ENCODE data around the gene HEXD.

Gene HEXD

DNA sequence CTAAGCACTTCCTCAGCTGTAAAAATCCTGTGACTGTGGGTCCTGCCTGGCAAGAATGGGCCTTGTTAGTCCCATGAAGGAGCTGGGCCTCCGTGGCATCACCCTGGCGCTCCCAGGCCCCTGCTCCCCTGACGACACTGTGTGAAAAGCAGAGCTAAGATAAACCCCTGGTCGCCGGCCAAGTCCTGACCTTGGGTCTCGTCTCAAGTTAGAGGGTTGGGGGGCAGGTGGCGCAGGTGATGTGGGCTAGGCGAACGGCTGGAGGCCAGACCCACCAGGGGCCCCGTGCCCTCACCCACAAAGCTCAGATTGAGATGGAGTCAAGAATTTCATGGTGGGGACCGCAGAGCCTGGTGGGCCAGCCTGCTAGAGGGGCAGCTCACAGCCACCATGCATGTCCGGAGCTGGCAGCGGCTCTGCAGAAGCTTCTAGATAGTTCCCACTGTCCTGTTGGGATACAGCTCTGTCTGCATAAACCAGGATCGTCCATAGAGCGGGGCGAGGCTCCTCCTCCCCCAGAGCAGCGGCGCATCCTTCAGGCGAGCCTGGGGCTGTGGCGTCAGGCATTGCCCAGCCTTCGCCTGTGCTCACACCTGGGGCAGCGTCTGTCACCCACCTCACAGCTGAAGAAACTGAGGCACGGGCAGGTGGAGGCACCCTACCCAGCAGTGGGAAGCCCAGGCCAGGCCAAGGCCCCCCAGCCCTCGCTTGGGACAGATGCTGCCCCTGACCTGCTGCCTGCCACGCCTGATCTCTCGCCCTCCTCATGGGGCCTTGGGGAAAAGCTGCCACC is 20.4 kb downstream of the HEXD start:
- Histone ChIP-seq H3K27me3 (replicated peaks; ENCODE audit: insufficient read depth, low read length) (no peaks in the 10 kb centered on the region), H3K4me3 (ENCODE audit: low read length) (no peak overlapping the region), H3K36me3 (replicated peaks; ENCODE audit: insufficient read depth, low read length) (no peaks in the 10 kb centered on the region), H2AFZ (ENCODE audit: low read length) (no peak overlapping the region), H3F3A (ENCODE audit: insufficient read depth, low read length) (peaks cover 6% of the 10 kb centered on the region), H3K9me2 (replicated peaks; ENCODE audit: insufficient read depth, low read length) (no peaks in the 10 kb centered on the region), H3K4me1 (ENCODE audit: low read length) (peaks cover 15% of the 10 kb centered on the region), H4K20me1 (ENCODE audit: insufficient read depth, low read length) (no peaks in the 10 kb centered on the region), H3K9ac (ENCODE audit: low read length) (no peak overlapping the region), H3K27ac (ENCODE audit: low read length) (no peak overlapping the region), H3K79me2 (ENCODE audit: low read length) (no peaks in the 10 kb centered on the region), H3K9me3 (replicated peaks; ENCODE audit: insufficient read depth, low read length) (no peaks in the 10 kb centered on the region), H3K4me2 (ENCODE audit: low read depth, low read length) (no peak overlapping the region)
- TF ChIP-seq, protein P1, sequence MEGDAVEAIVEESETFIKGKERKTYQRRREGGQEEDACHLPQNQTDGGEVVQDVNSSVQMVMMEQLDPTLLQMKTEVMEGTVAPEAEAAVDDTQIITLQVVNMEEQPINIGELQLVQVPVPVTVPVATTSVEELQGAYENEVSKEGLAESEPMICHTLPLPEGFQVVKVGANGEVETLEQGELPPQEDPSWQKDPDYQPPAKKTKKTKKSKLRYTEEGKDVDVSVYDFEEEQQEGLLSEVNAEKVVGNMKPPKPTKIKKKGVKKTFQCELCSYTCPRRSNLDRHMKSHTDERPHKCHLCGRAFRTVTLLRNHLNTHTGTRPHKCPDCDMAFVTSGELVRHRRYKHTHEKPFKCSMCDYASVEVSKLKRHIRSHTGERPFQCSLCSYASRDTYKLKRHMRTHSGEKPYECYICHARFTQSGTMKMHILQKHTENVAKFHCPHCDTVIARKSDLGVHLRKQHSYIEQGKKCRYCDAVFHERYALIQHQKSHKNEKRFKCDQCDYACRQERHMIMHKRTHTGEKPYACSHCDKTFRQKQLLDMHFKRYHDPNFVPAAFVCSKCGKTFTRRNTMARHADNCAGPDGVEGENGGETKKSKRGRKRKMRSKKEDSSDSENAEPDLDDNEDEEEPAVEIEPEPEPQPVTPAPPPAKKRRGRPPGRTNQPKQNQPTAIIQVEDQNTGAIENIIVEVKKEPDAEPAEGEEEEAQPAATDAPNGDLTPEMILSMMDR (IDR thresholded peaks at IDR 0.05; ENCODE audit: low read length) = no peak
- TF ChIP-seq EZH2phosphoT487 (IDR thresholded peaks at IDR 0.05; ENCODE audit: low read length) (no peak), EZH2 (optimal IDR thresholded peaks at IDR 0.05; ENCODE audit: low read depth, low read length) (no peak)
- DNase-seq = no peak

DNA sequence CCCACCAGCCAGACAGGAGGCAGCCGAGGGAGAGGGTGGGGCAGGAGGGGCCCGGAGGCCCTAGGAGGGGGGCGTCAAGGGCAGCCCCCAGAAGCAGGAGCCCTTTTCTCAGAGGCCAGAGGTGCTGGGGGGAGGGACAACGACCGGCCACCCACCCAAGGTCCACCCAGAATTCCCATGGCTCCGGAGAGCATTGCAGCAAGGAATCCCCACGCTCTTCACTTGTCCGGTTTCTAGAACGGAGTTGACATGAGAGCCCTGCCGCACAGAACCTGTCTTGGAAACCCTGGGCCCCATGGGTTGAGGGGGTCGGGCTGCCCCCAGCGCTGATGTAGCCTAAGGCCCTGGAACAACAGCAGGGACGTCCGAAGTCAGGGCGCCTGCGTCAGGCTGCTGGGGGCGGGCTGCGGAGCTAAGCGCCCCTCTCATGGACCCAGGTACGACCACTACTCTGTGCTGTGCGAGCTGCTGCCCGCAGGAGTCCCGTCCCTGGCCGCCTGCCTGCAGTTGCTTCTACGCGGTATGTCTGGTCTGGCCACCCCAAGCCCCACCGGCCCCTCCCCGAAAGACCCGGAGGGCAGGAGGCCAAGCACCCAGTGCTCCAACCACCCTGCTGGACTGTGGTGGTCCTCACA is 21.2 kb downstream of the HEXD start:
- no peak for DNase-seq
- peaks cover 3% of the 10 kb centered on the region; the same call in 1 of the 2 replicates for H3K79me2 ChIP-seq (ENCODE audit: low read length)
- no peak overlapping the region for H3K4me2 ChIP-seq (ENCODE audit: low read depth, low read length)
- no peak overlapping the region for H2AFZ ChIP-seq (ENCODE audit: low read length)
- no peaks in the 10 kb centered on the region for H3K36me3 ChIP-seq (replicated peaks; ENCODE audit: insufficient read depth, low read length)
- H3K9me2 ChIP-seq (replicated peaks; ENCODE audit: insufficient read depth, low read length) = no peaks in the 10 kb centered on the region
- H3K4me3 ChIP-seq (ENCODE audit: low read length) = no peak overlapping the region
- no peaks in the 10 kb centered on the region for H3K27me3 ChIP-seq (replicated peaks; ENCODE audit: insufficient read depth, low read length)
- H3K27ac ChIP-seq (ENCODE audit: low read length) = no peak overlapping the region
- H3F3A ChIP-seq (ENCODE audit: insufficient read depth, low read length) = peaks cover 6% of the 10 kb centered on the region
- H4K20me1 ChIP-seq (ENCODE audit: insufficient read depth, low read length) = no peaks in the 10 kb centered on the region
- H3K9me3 ChIP-seq (replicated peaks; ENCODE audit: insufficient read depth, low read length) = no peaks in the 10 kb centered on the region
- H3K4me1 ChIP-seq (ENCODE audit: low read length) = peaks cover 9% of the 10 kb centered on the region; the same call in 1 of the 2 replicates
- H3K9ac ChIP-seq (ENCODE audit: low read length) = no peak overlapping the region
- TF ChIP-seq, protein P1 (IDR thresholded peaks at IDR 0.05; ENCODE audit: low read length) = no peak
- TF ChIP-seq EZH2 (optimal IDR thresholded peaks at IDR 0.05; ENCODE audit: low read depth, low read length) (no peak), EZH2phosphoT487 (IDR thresholded peaks at IDR 0.05; ENCODE audit: low read length) (no peak)

DNA sequence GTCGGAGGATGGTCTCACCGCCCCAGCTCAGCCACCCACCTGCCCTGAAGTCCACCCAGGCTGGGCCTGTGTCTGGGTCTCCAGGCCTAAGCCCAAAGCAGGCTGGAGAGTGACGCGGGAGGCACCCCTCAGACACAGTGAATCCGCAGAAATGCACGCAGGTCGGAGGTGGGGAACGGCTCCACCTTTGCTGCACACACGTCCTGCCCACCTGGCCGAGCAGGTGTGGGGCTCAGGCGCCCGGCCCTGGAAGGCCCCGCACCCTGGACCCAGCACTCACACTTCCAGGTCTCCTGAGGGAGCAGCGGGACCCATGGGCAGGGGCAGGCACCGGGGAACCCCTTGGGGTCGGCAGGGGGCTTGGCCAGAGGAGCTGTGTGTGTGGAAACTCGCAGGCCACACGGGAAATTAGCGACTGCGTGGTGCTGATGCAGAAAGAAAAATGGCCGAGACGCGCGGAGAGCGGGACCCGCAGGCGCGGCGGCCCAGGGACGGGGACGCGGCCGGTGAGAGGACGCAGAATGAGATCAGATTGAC is 21.8 kb downstream of the HEXD start:
- no peak overlapping the region for H3K27ac ChIP-seq (ENCODE audit: low read length)
- DNase-seq = no peak
- no peaks in the 10 kb centered on the region for H3K9me2 ChIP-seq (replicated peaks; ENCODE audit: insufficient read depth, low read length)
- H2AFZ ChIP-seq (ENCODE audit: low read length) = no peak overlapping the region
- no peaks in the 10 kb centered on the region for H3K27me3 ChIP-seq (replicated peaks; ENCODE audit: insufficient read depth, low read length)
- no peaks in the 10 kb centered on the region for H3K9me3 ChIP-seq (replicated peaks; ENCODE audit: insufficient read depth, low read length)
- no peak overlapping the region for H3K4me3 ChIP-seq (ENCODE audit: low read length)
- no peaks in the 10 kb centered on the region for H4K20me1 ChIP-seq (ENCODE audit: insufficient read depth, low read length)
- H3K4me1 ChIP-seq (ENCODE audit: low read length) = peaks cover 6% of the 10 kb centered on the region; the same call in 1 of the 2 replicates
- no peak overlapping the region for H3K4me2 ChIP-seq (ENCODE audit: low read depth, low read length)
- H3F3A ChIP-seq (ENCODE audit: insufficient read depth, low read length) = peaks cover 6% of the 10 kb centered on the region
- peaks cover 8% of the 10 kb centered on the region for H3K79me2 ChIP-seq (ENCODE audit: low read length)
- no peaks in the 10 kb centered on the region for H3K36me3 ChIP-seq (replicated peaks; ENCODE audit: insufficient read depth, low read length)
- no peak overlapping the region for H3K9ac ChIP-seq (ENCODE audit: low read length)
- TF ChIP-seq, protein P1 (IDR thresholded peaks at IDR 0.05; ENCODE audit: low read length) = no peak
- TF ChIP-seq EZH2 (optimal IDR thresholded peaks at IDR 0.05; ENCODE audit: low read depth, low read length) (no peak), EZH2phosphoT487 (IDR thresholded peaks at IDR 0.05; ENCODE audit: low read length) (no peak)
